MCF 10A (cell line): Measurements from ENCODE around the gene MAP4K5. TPM values are rescaled to one million over a fixed set of nuclear protein-coding genes. Genes with fewer than 3 reads are reported as not detected.

Experiments
- BruUV-seq: library from RNA; stranded (reverse); fragments of 400-500 nt; replicated peaks from 2 replicates; lab custom pipeline; 2021; lab: Mats Ljungman, UMichigan
- CTCF ChIA-PET: fragments of 300-600 bp; sonication (Branson Sonifier 250); formaldehyde crosslinking; extraction: SDS; loops from one replicate; lab custom pipeline; 2021; ENCODE audit warnings: antibody characterized with exemption, inconsistent platforms; lab: Yijun Ruan, JAX
- POLR2A ChIA-PET: fragments of 300-600, 350-650 bp; sonication (Branson Sonifier 250); formaldehyde crosslinking; extraction: SDS; loops from one replicate; lab custom pipeline; 2020; ENCODE audit warnings: antibody characterized with exemption, inconsistent platforms; lab: Yijun Ruan, JAX
- DNase-seq: peaks from one replicate; pipeline ENCODE4 v3.0.0-alpha.2; 2018; ENCODE audit not compliant: unreplicated experiment
- H3K27ac Mint-ChIP-seq: one replicate; pipeline ENCODE4 v1.8.0; 2022; ENCODE audit warnings: mild to moderate bottlenecking, low read depth, mixed read lengths; ENCODE audit not compliant: unreplicated experiment
- H3K27me3 Mint-ChIP-seq: one replicate; pipeline ENCODE4 v1.8.0; 2022; ENCODE audit warnings: mixed read lengths; ENCODE audit not compliant: insufficient read depth, unreplicated experiment
- H3K36me3 Mint-ChIP-seq: one replicate; pipeline ENCODE4 v1.8.0; 2022; ENCODE audit warnings: mild to moderate bottlenecking, moderate library complexity, mixed read lengths; ENCODE audit not compliant: insufficient read depth, unreplicated experiment
- H3K4me1 Mint-ChIP-seq: one replicate; pipeline ENCODE4 v1.8.0; 2022; ENCODE audit warnings: mixed read lengths; ENCODE audit not compliant: insufficient read depth, unreplicated experiment
- H3K4me3 Mint-ChIP-seq: one replicate; pipeline ENCODE4 v1.8.0; 2022; ENCODE audit warnings: mild to moderate bottlenecking, moderate library complexity, mixed read lengths; ENCODE audit not compliant: unreplicated experiment
- H3K9me3 Mint-ChIP-seq: one replicate; pipeline ENCODE4 v1.8.0; 2022; ENCODE audit warnings: mixed read lengths; ENCODE audit not compliant: unreplicated experiment
- intact Hi-C: fragments of 100-400 bp; cut with micrococcal nuclease; formaldehyde crosslinking; loops from 2 replicates; pipeline ENCODE4 v1.14.1; 2022
- total RNA-seq: library from RNA; stranded (reverse); gene quantifications from 2 replicates; pipeline ENCODE4 v1.2.3, GENCODE V29; 2022
- TF ChIP-seq, protein P1 (sequence below): fragments of 200-600 bp; IDR thresholded peaks from one replicate; pipeline ENCODE4 v1.8.0; 2022; ENCODE audit warnings: antibody characterized with exemption, mild to moderate bottlenecking; ENCODE audit not compliant: unreplicated experiment

The MAP4K5 gene
- total RNA-seq, 1 experiment from 2014 or later, result 45.7 TPM

DNA sequence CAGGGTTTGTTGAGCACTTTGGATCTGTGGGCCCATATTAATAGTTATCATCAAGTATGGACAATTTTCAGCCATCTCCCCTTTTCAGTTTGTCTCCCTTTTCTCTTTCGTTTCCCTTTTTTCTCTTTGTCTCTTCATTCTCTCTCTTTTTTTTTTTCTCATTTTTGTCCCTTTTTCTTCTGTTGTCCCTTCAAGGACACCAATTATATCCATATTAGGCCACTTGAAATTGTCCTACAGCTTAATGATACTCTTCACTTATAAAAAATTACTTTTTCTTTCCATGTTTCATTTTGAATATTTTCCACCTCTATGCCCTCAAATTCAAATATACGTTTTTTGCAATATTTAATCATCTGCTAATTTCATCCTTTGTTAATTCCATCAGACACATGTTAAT is 53.3 kb downstream of the MAP4K5 start:
- Mint-ChIP-seq H3K9me3 (peaks cover 12% of the 10 kb centered on the region), H3K27me3 (no peaks in the 10 kb centered on the region), H3K27ac (no peak overlapping the region), H3K4me3 (no peak overlapping the region), H3K4me1 (no peaks in the 10 kb centered on the region), H3K36me3 (peaks cover 30% of the 10 kb centered on the region)
- POLR2A ChIA-PET, result interaction anchor here (0.6 to 1.2 kb wide), 2 partner anchors 21 to 166 kb away, joined by 3 read pairs; no protein-coding TSS in a partner anchor
- CTCF ChIA-PET, result no interaction called here
- TF ChIP-seq, protein P1, sequence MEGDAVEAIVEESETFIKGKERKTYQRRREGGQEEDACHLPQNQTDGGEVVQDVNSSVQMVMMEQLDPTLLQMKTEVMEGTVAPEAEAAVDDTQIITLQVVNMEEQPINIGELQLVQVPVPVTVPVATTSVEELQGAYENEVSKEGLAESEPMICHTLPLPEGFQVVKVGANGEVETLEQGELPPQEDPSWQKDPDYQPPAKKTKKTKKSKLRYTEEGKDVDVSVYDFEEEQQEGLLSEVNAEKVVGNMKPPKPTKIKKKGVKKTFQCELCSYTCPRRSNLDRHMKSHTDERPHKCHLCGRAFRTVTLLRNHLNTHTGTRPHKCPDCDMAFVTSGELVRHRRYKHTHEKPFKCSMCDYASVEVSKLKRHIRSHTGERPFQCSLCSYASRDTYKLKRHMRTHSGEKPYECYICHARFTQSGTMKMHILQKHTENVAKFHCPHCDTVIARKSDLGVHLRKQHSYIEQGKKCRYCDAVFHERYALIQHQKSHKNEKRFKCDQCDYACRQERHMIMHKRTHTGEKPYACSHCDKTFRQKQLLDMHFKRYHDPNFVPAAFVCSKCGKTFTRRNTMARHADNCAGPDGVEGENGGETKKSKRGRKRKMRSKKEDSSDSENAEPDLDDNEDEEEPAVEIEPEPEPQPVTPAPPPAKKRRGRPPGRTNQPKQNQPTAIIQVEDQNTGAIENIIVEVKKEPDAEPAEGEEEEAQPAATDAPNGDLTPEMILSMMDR, result no peak
- intact Hi-C loops, result no loop called here
- DNase-seq, result no peak
- no TSS peak for BruUV-seq

DNA sequence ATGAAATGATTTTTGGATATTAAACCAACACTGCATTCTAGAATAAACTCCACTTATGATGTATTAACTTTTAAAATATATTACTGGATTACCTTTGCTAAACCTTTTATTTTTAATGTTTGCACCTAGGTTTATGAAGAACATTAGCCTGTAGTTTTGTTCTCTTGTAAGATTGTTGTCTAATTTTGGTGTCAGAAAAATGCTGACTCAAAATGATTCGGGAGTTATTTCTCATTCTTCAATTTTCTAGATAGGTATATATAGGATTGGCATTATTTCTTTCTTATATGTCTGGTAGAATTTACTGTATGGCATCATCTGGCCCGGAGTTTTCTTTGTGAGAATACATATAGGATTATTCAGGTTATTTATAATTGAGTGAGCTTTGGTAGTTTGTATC is 54.6 kb downstream of the MAP4K5 start:
- CTCF ChIA-PET, result interaction anchor here (0.6 kb wide), 1 partner anchor 157 kb away, joined by 3 read pairs; no protein-coding TSS in a partner anchor
- no peak for DNase-seq
- POLR2A ChIA-PET, result no interaction called here
- Mint-ChIP-seq H3K4me3 (no peak overlapping the region), H3K9me3 (peaks cover 12% of the 10 kb centered on the region), H3K36me3 (peaks cover 42% of the 10 kb centered on the region), H3K27me3 (no peaks in the 10 kb centered on the region), H3K27ac (no peak overlapping the region), H3K4me1 (no peaks in the 10 kb centered on the region)
- TF ChIP-seq, protein P1, result no peak
- intact Hi-C loops, result no loop called here
- no TSS peak for BruUV-seq

DNA sequence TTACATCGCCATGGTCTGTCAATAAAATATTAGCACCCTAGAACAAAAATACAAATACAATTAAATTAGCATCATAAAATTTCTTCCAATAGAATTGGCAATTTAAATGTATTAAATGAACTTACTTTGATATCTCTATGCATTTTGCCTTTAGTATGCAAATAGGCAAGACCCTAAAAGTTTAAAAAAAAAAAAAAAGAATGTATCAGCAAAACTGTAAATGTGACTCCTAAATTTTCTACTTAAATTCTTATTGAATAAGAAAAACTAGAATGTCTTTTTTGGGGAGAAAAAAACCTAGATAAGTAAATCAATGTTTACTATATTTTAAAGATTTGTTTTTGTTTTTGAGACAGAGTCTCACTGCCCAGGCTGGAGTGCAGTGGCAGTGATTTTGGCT is 56.2 kb downstream of the MAP4K5 start:
- ChIA-PET POLR2A (no interaction called here), CTCF (no interaction called here)
- H3K4me1 Mint-ChIP-seq, result no peaks in the 10 kb centered on the region
- H3K27me3 Mint-ChIP-seq, result no peaks in the 10 kb centered on the region
- intact Hi-C loops, result no loop called here
- DNase-seq, result no peak
- no peak overlapping the region for H3K27ac Mint-ChIP-seq
- no peak overlapping the region for H3K4me3 Mint-ChIP-seq
- TF ChIP-seq, protein P1, result no peak
- H3K36me3 Mint-ChIP-seq, result peaks cover 57% of the 10 kb centered on the region
- no TSS peak for BruUV-seq
- peaks cover 12% of the 10 kb centered on the region for H3K9me3 Mint-ChIP-seq

DNA sequence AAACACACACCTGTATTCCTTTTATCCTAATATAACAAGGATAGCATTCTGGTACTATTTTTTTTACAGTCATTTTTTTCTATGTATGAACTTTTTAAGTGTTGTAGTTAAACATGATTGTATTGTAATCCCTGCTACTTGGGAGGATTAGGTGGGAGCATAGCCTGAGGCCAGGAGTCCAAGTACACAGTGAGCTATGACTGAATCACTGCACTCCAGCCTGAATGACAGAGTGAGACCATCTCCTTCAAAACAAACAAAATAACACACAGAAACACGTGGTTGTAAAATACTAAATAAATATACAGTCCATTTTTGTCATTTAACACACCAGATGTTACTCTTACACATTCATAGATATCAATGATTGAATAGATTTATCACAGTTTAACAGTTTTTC is 56.9 kb downstream of the MAP4K5 start:
- DNase-seq, result peak; percentile 25
- TF ChIP-seq, protein P1, result no peak
- intact Hi-C loops, result no loop called here
- peaks cover 12% of the 10 kb centered on the region for H3K9me3 Mint-ChIP-seq
- no TSS peak for BruUV-seq
- no peak overlapping the region for H3K27ac Mint-ChIP-seq
- H3K36me3 Mint-ChIP-seq, result peaks cover 60% of the 10 kb centered on the region
- H3K4me3 Mint-ChIP-seq, result no peak overlapping the region
- no peaks in the 10 kb centered on the region for H3K4me1 Mint-ChIP-seq
- ChIA-PET CTCF (no interaction called here), POLR2A (no interaction called here)
- H3K27me3 Mint-ChIP-seq, result no peaks in the 10 kb centered on the region
